ENCODE results near the gene IBA57.

GRCh38 chr1:228216371-228217320 lies 51.0 kb downstream of the IBA57 start:
- TF ChIP-seq TCF12 (IDR thresholded peaks at IDR 0.05) (no peak), CTCF (IDR thresholded peaks at IDR 0.05) (no peak), EP300 (IDR thresholded peaks at IDR 0.05; ENCODE audit: borderline replicate concordance in 1 of 2, low read depth in 1 of 2, low read length in 1 of 2) (no peak), ELF1 (IDR thresholded peaks at IDR 0.05) (no peak)
